H1 (cell line): ENCODE data around the gene DCLRE1B. TPM values are rescaled to one million over a fixed set of nuclear protein-coding genes. Genes with fewer than 3 reads are reported as not detected.

ENCODE experiments used
- CTCF ChIA-PET: fragments of 300-600 bp; sonication (Branson Sonifier 250); formaldehyde crosslinking; loops from one replicate; lab custom pipeline; 2021; ENCODE audit not compliant: partially characterized antibody; lab: Charles Lee
- POLR2A ChIA-PET: fragments of 300-600 bp; sonication (Branson Sonifier 250); formaldehyde crosslinking; loops from one replicate; lab custom pipeline; 2021; ENCODE audit warnings: inconsistent platforms; ENCODE audit not compliant: partially characterized antibody; lab: Charles Lee
- DNase-seq, 2 experiments: peaks; one replicate each; pipeline versions ENCODE4 v3.0.0 to v3.0.0-alpha.2; 2010 to 2022; ENCODE audit warnings: low spot score in 2 of 2, low read depth in 1 of 2, mixed read lengths in 1 of 2
- FAIRE-seq: peaks from 2 replicates; lab custom pipeline; 2011; peaks lifted over from hg19 to GRCh38; lab: Jason Lieb, UNC
- H2AFZ ChIP-seq: 2 replicates; pipeline ENCODE4 v1.8.1; 2012; ENCODE audit warnings: low read length, inconsistent platforms
- H2AK5ac ChIP-seq: 2 replicates; pipeline ENCODE4 v1.6.1; 2013; ENCODE audit warnings: low read depth, low read length
- H2BK120ac ChIP-seq: replicated peaks from 2 replicates; pipeline ENCODE3; 2013; ENCODE audit warnings: low read depth, low read length, inconsistent platforms
- H2BK12ac ChIP-seq: 2 replicates; pipeline ENCODE4 v1.6.1; 2013; ENCODE audit warnings: low read depth, low read length
- H2BK15ac ChIP-seq: 2 replicates; pipeline ENCODE4 v1.6.1; 2013; ENCODE audit warnings: low read length
- H2BK20ac ChIP-seq: 2 replicates; pipeline ENCODE4 v1.6.1; 2013; ENCODE audit warnings: low read length
- H2BK5ac ChIP-seq: 2 replicates; pipeline ENCODE4 v1.6.1; 2013; ENCODE audit warnings: low read depth, low read length
- H3K14ac ChIP-seq: 2 replicates; pipeline ENCODE4 v1.6.1; 2013; ENCODE audit warnings: inconsistent platforms; ENCODE audit not compliant: insufficient read length
- H3K18ac ChIP-seq: 2 replicates; pipeline ENCODE4 v1.6.1; 2013; ENCODE audit warnings: low read length; ENCODE audit errors: extremely low read depth
- H3K23ac ChIP-seq: 2 replicates; pipeline ENCODE4 v1.6.1; 2013; ENCODE audit warnings: inconsistent platforms; ENCODE audit not compliant: insufficient read length
- H3K23me2 ChIP-seq: 2 replicates; pipeline ENCODE4 v1.6.1; 2013; ENCODE audit warnings: low read depth, low read length
- H3K27ac ChIP-seq: 2 replicates; pipeline ENCODE4 v1.6.1; 2011; ENCODE audit warnings: low read depth, low read length, inconsistent platforms
- H3K27me3 ChIP-seq, 4 experiments: replicated peaks in 1 of 4; 1 replicate in 1 of 4; 2 replicates in 3 of 4; pipeline versions ENCODE4 v1.6.1 to v1.8.1; 2011 to 2013; ENCODE audit warnings: low read length in 3 of 4, mild to moderate bottlenecking in 3 of 4, inconsistent platforms in 2 of 4, mixed read lengths in 2 of 4, moderate library complexity in 1 of 4; ENCODE audit not compliant: control insufficient read depth in 3 of 4, insufficient read depth in 3 of 4; ENCODE audit errors: extremely low read depth in 1 of 4
- H3K36me3 ChIP-seq, 4 experiments: 2 replicates each; pipeline versions ENCODE4 v1.6.1 to v1.8.1; 2011 to 2013; ENCODE audit warnings: mild to moderate bottlenecking in 4 of 4, low read length in 3 of 4, moderate library complexity in 2 of 4, control low read depth in 1 of 4, inconsistent platforms in 1 of 4; ENCODE audit not compliant: insufficient read depth in 4 of 4, control insufficient read depth in 2 of 4
- H3K4ac ChIP-seq: replicated peaks from 2 replicates; pipeline ENCODE3; 2013; ENCODE audit warnings: low read length, low read depth, mixed read lengths, inconsistent platforms; ENCODE audit not compliant: insufficient read length
- H3K4me1 ChIP-seq, 4 experiments: replicated peaks in 1 of 4; 1 replicate in 1 of 4; 2 replicates in 3 of 4; pipeline versions ENCODE4 v1.6.1 to v1.8.1; 2011 to 2013; ENCODE audit warnings: low read length in 3 of 4, inconsistent platforms in 2 of 4, mixed read lengths in 1 of 4; ENCODE audit not compliant: insufficient read depth in 4 of 4, control insufficient read depth in 3 of 4
- H3K4me2 ChIP-seq, 2 experiments: 2 replicates each; pipeline versions ENCODE4 v1.6.1 to v1.8.1; 2011 to 2013; ENCODE audit warnings: low read depth in 2 of 2, low read length in 2 of 2, control low read depth in 1 of 2, inconsistent platforms in 1 of 2, mild to moderate bottlenecking in 1 of 2; ENCODE audit not compliant: insufficient read depth in 1 of 2
- H3K4me3 ChIP-seq, 4 experiments: fragments of 200-600, 300-600 bp in 1 of 4; sonication (generic), shearing (Covaris generic), sonication (Bioruptor Twin) in 1 of 4; 2 replicates each; pipeline versions ENCODE4 v1.5.1 to v1.8.1; 2011 to 2016; ENCODE audit warnings: low read length in 4 of 4, low read depth in 3 of 4, control low read depth in 2 of 4, inconsistent platforms in 2 of 4, mild to moderate bottlenecking in 2 of 4, mixed read lengths in 1 of 4, moderate library complexity in 1 of 4; ENCODE audit not compliant: insufficient read depth in 2 of 4; ENCODE audit errors: extremely low read depth in 1 of 4
- H3K56ac ChIP-seq: replicated peaks from 2 replicates; pipeline ENCODE3; 2013; ENCODE audit warnings: low read depth, mild to moderate bottlenecking, mixed read lengths, low read length, inconsistent platforms; ENCODE audit not compliant: insufficient read length
- H3K79me1 ChIP-seq: 2 replicates; pipeline ENCODE4 v1.6.1; 2013; ENCODE audit warnings: low read depth, low read length, control low read depth
- H3K79me2 ChIP-seq, 2 experiments: 2 replicates each; pipeline versions ENCODE4 v1.6.1 to v1.8.1; 2012 to 2013; ENCODE audit warnings: low read length in 2 of 2, mild to moderate bottlenecking in 2 of 2, inconsistent platforms in 1 of 2; ENCODE audit not compliant: insufficient read depth in 2 of 2, control insufficient read depth in 1 of 2
- H3K9ac ChIP-seq, 4 experiments: replicated peaks in 1 of 4; 1 replicate in 1 of 4; 2 replicates in 3 of 4; pipeline versions ENCODE4 v1.6.1 to v1.8.1; 2011 to 2013; ENCODE audit warnings: low read depth in 3 of 4, low read length in 3 of 4, control low read depth in 2 of 4, mild to moderate bottlenecking in 2 of 4, moderate library complexity in 2 of 4, inconsistent platforms in 1 of 4; ENCODE audit errors: extremely low read depth in 1 of 4
- H3K9me3 ChIP-seq, 2 experiments: 2 replicates each; pipeline versions ENCODE4 v1.6.1 to v1.8.1; 2012 to 2013; ENCODE audit warnings: mild to moderate bottlenecking in 2 of 2, moderate library complexity in 2 of 2, control low read depth in 1 of 2, inconsistent platforms in 1 of 2, low read depth in 1 of 2, low read length in 1 of 2, mixed read lengths in 1 of 2; ENCODE audit not compliant: insufficient read depth in 2 of 2
- H4K20me1 ChIP-seq, 2 experiments: replicated peaks in 1 of 2; 2 replicates each; pipeline versions ENCODE3 to v1.8.1; 2011 to 2013; ENCODE audit warnings: inconsistent platforms in 2 of 2, low read length in 2 of 2, mild to moderate bottlenecking in 1 of 2; ENCODE audit not compliant: insufficient read depth in 2 of 2, control insufficient read depth in 1 of 2
- H4K5ac ChIP-seq: 2 replicates; pipeline ENCODE4 v1.6.1; 2013; ENCODE audit warnings: low read length, low read depth, mixed read lengths, inconsistent platforms; ENCODE audit not compliant: insufficient read length
- H4K8ac ChIP-seq: 2 replicates; pipeline ENCODE4 v1.8.0; 2013; ENCODE audit warnings: mild to moderate bottlenecking, moderate library complexity, low read length, inconsistent platforms; ENCODE audit not compliant: insufficient read depth; ENCODE audit errors: extremely low read depth
- H4K91ac ChIP-seq: replicated peaks from 2 replicates; pipeline ENCODE3; 2013; ENCODE audit warnings: low read length, mixed read lengths, inconsistent platforms; ENCODE audit not compliant: insufficient read length
- CTCF ChIP-seq, 3 experiments: IDR thresholded peaks; 1 replicate in 2 of 3; 2 replicates in 1 of 3; pipeline versions ENCODE4 v1.5.1 to v1.6.1; 2011; ENCODE audit warnings: low read length in 3 of 3, mild to moderate bottlenecking in 3 of 3, inconsistent platforms in 2 of 3, low read depth in 1 of 3, moderate library complexity in 1 of 3; ENCODE audit not compliant: insufficient read depth in 1 of 3; ENCODE audit errors: control extremely low read depth in 1 of 3
- PHF8 ChIP-seq: fragments of 200-600 bp; sonication (generic); conservative IDR thresholded peaks from 2 replicates; pipeline ENCODE4 v1.7.1; 2012; ENCODE audit warnings: low read depth, mild to moderate bottlenecking, inconsistent platforms, low read length, moderate library complexity
- WGBS, 2 experiments: shearing (Covaris generic) in 1 of 2; methylation state at CpG; one replicate each; pipeline versions ENCODE4 v1.1.6 to v1.1.7; 2013 to 2015; ENCODE audit warnings: low lambda C conversion rate in 2 of 2, mixed read lengths in 2 of 2, inconsistent platforms in 1 of 2, low coverage in 1 of 2, missing lambda C conversion rate in 1 of 2; ENCODE audit not compliant: insufficient replicate concordance in 2 of 2, insufficient coverage in 1 of 2, insufficient read length in 1 of 2; ENCODE audit errors: extremely low coverage in 1 of 2, missing lambda C conversion rate in 1 of 2; 5-methylcytosine and 5-hydroxymethylcytosine counted together
- polyA plus RNA-seq, 7 experiments: library from polyadenylated mRNA; depleted of rRNA in 3 of 7; stranded (reverse) in 5 of 7; unstranded in 2 of 7; fragments of >200 nt in 5 of 7; fragments of 200-250 nt in 2 of 7; gene quantifications; 1 replicate in 5 of 7; 2 replicates in 1 of 7; 4 replicates in 1 of 7; pipeline versions ENCODE4 v1.2.1 to v1.2.3, GENCODE V29; 2011 to 2013; ENCODE audit warnings: missing spikeins in 2 of 7, mixed read lengths in 2 of 7
- total RNA-seq: library from RNA; stranded (reverse); fragmentation: NEBNext Ultra II Directional; extraction: Animal tissue kit (Norgen Biotek cat#: 25700); gene quantifications from 2 replicates; pipeline ENCODE4 v1.2.1, GENCODE V29; 2021

The DCLRE1B gene
- total and polyA plus RNA-seq, 2 of the 8 experiments (the other 6 are each of a cell fraction or from before 2014, with no cell fraction given) = 5.5 to 11.0 TPM

GRCh38 chr1:113875714-113876113 is 29.4 kb upstream of the DCLRE1B start:
- Histone ChIP-seq H3K9ac (no peak overlapping the region), H3K4me2 (no peak overlapping the region), H3K4ac (no peak overlapping the region), H3K27me3 (no peaks in the 10 kb centered on the region; a peak in 1 of 7 replicates), H2BK12ac (no peak overlapping the region), H3K18ac (no peak overlapping the region), H3K4me1 (no peaks in the 10 kb centered on the region), H3K56ac (no peak overlapping the region), H2BK120ac (no peak overlapping the region), H3K23ac (no peak overlapping the region), H3K36me3 (no peaks in the 10 kb centered on the region), H3K9me3 (no peaks in the 10 kb centered on the region), H4K8ac (no peak overlapping the region), H3K14ac (no peak overlapping the region), H3K79me2 (no peaks in the 10 kb centered on the region), H3K79me1 (no peaks in the 10 kb centered on the region), H3K27ac (no peak overlapping the region), H3K4me3 (no peak overlapping the region), H2BK20ac (no peak overlapping the region), H2BK5ac (no peak overlapping the region), H3K23me2 (no peaks in the 10 kb centered on the region; the same call in 1 of the 2 replicates), H4K20me1 (no peaks in the 10 kb centered on the region), H2BK15ac (no peak overlapping the region), H4K91ac (no peak overlapping the region), H4K5ac (no peak overlapping the region), H2AFZ (no peak overlapping the region), H2AK5ac (no peak overlapping the region)
- CTCF ChIA-PET = interaction anchor here (0.6 to 1.8 kb wide), 6 partner anchors 9 to 1011 kb away, joined by 3 to 7 read pairs (median 4); no protein-coding TSS in a partner anchor
- no peak for DNase-seq
- POLR2A ChIA-PET = no interaction called here
- 95% methylated on average over 2 of the region's 2 CpGs; no CpG with 5 or more reads in 1 of the 2 experiments for WGBS, 2 experiments
- no peak for FAIRE-seq
- TF ChIP-seq CTCF (IDR thresholded peaks at IDR 0.05; ENCODE audit: control extremely low read depth in 1 of 3, insufficient read depth in 1 of 3, low read depth in 1 of 3, low read length in 3 of 3) (no peak), PHF8 (no peak)
